Upper lobe of right lung (tissue), 1 donor: Measurements from ENCODE around the gene TYMP. TPM values are rescaled to one million over a fixed set of nuclear protein-coding genes. Genes with fewer than 3 reads are reported as not detected.

Experiments
- ATAC-seq: fragments of 200-7000 bp; cut with Tn5 transposase; one replicate; pipeline ENCODE4 v1.9.1; 2020; ENCODE audit warnings: mild to moderate bottlenecking, moderate library complexity
- DNase-seq: peaks from one replicate; pipeline ENCODE4 v3.0.0-alpha.2; 2020
- H3K27ac ChIP-seq: fragments of 200-600 bp; one replicate; pipeline ENCODE4 v1.8.0; 2022
- H3K27me3 ChIP-seq: fragments of 200-600 bp; one replicate; pipeline ENCODE4 v1.8.0; 2022; ENCODE audit warnings: mild to moderate bottlenecking
- H3K36me3 ChIP-seq: fragments of 200-600 bp; one replicate; pipeline ENCODE4 v1.8.0; 2022
- H3K4me1 ChIP-seq: fragments of 200-600 bp; one replicate; pipeline ENCODE4 v1.8.0; 2022
- H3K4me3 ChIP-seq: fragments of 200-600 bp; one replicate; pipeline ENCODE4 v1.8.0; 2022; ENCODE audit warnings: mild to moderate bottlenecking
- H3K9me3 ChIP-seq: fragments of 200-600 bp; one replicate; pipeline ENCODE4 v1.8.0; 2022
- CTCF ChIP-seq: fragments of 200-600 bp; IDR thresholded peaks from one replicate; pipeline ENCODE4 v1.8.0; 2022; ENCODE audit warnings: antibody characterized with exemption
- intact Hi-C: fragments of 100-400 bp; cut with DNase I; formaldehyde crosslinking; loops from one replicate; pipeline ENCODE4 v1.11.0; 2022
- total RNA-seq: library from RNA; stranded (reverse); fragmentation: NEBNext Ultra II Directional; extraction: Animal tissue kit (Norgen Biotek cat#: 25700); gene quantifications from one replicate; pipeline ENCODE4 v1.2.1, GENCODE V29; 2021
- donor health status: DM: no; HTN: yes; CAD: no; lungs with severe emphysema.

Gene TYMP
- total RNA-seq, 1 donor from 2014 or later = 122 TPM

- ATAC-seq = no peak
- no peak for TF ChIP-seq CTCF
- Histone ChIP-seq H3K4me3 (peak overlapping the region; percentile 54), H3K9me3 (no peaks in the 10 kb centered on the region), H3K36me3 (no peaks in the 10 kb centered on the region), H3K4me1 (peaks cover 6% of the 10 kb centered on the region), H3K27ac (no peak overlapping the region), H3K27me3 (peaks cover 31% of the 10 kb centered on the region)
- peak; percentile 64 for DNase-seq
- intact Hi-C loops = no loop called here
Observed at GRCh38 chr22:50482107-50483074, 47.4 kb downstream of the TYMP start.

GRCh38 chr22:50481440-50482106 is 48.2 kb downstream of the TYMP start, which contains the start of gene ADM2:
Gene ADM2 (plus strand): TSS chr22:50481543. CDS start chr22:50481848, 305 bp downstream.
- Histone ChIP-seq H3K4me1 (peaks cover 6% of the 10 kb centered on the region), H3K36me3 (no peaks in the 10 kb centered on the region), H3K4me3 (peak within 1 kb of the TSS; percentile 54), H3K27ac (no peak within 1 kb of the TSS), H3K9me3 (no peaks in the 10 kb centered on the region), H3K27me3 (peaks cover 31% of the 10 kb centered on the region)
- DNase-seq (peak; percentile 77), ATAC-seq (peak; percentile 66)
- no peak for TF ChIP-seq CTCF
- intact Hi-C loops = no loop called here

- Histone ChIP-seq H3K4me1 (peaks cover 6% of the 10 kb centered on the region), H3K27me3 (peaks cover 31% of the 10 kb centered on the region)
- intact Hi-C loops = no loop called here
Observed at GRCh38 chr22:50481045-50481439, 48.8 kb downstream of the TYMP start.

GRCh38 chr22:50479721-50480120 is 50.1 kb downstream of the TYMP start:
- Histone ChIP-seq H3K9me3 (no peaks in the 10 kb centered on the region), H3K4me3 (no peak overlapping the region), H3K36me3 (no peaks in the 10 kb centered on the region), H3K4me1 (peaks cover 11% of the 10 kb centered on the region), H3K27ac (no peak overlapping the region), H3K27me3 (peaks cover 31% of the 10 kb centered on the region)
- intact Hi-C loops = no loop called here
- DNase-seq (no peak), ATAC-seq (no peak)
- no peak for TF ChIP-seq CTCF

More at GRCh38 chr22:50481045-50481439, 48.8 kb downstream of the TYMP start:
- no peaks in the 10 kb centered on the region for H3K9me3 ChIP-seq
- H3K36me3 ChIP-seq = no peaks in the 10 kb centered on the region
- peak overlapping the region; percentile 54 for H3K4me3 ChIP-seq
- ATAC-seq = no peak
- DNase-seq = no peak
- no peak overlapping the region for H3K27ac ChIP-seq
- TF ChIP-seq CTCF = no peak

GRCh38 chr22:50477923-50478322 is 51.9 kb downstream of the TYMP start:
- H3K36me3 ChIP-seq = no peaks in the 10 kb centered on the region
- ATAC-seq = no peak
- H3K27me3 ChIP-seq = peaks cover 26% of the 10 kb centered on the region
- peaks cover 22% of the 10 kb centered on the region for H3K4me1 ChIP-seq
- TF ChIP-seq CTCF = no peak
- DNase-seq = no peak
- no peak overlapping the region for H3K27ac ChIP-seq
- intact Hi-C loops = no loop called here
- H3K9me3 ChIP-seq = no peaks in the 10 kb centered on the region
- H3K4me3 ChIP-seq = no peak overlapping the region
